Measurements from ENCODE around the gene HCFC2. TPM values are rescaled to one million over a fixed set of nuclear protein-coding genes. Genes with fewer than 3 reads are reported as not detected.

The HCFC2 gene
- total and polyA plus RNA-seq, 9 of the 15 experiments (the other 6 are each of a cell fraction or from before 2014, with no cell fraction given), result 1.2 to 6.5 (median 3.8) TPM

- peak; percentile 13; the same call in 1 of the 2 replicates for TF ChIP-seq TEAD4 (IDR thresholded peaks at IDR 0.05; ENCODE audit: low read length)
- no peak for TF ChIP-seq TEAD4 (CRISPR knock-in tag; IDR thresholded peaks at IDR 0.05; ENCODE audit: borderline replicate concordance)
- TF ChIP-seq ARID1B (IDR thresholded peaks at IDR 0.05), result peak; percentile 48
- no peak for TF ChIP-seq HDAC2 (IDR thresholded peaks at IDR 0.05)
- no peak for TF ChIP-seq ZNF12 (CRISPR knock-in tag; IDR thresholded peaks at IDR 0.05)
- no peak for TF ChIP-seq SAFB (IDR thresholded peaks at IDR 0.05; ENCODE audit: borderline replicate concordance, low read depth, low read length)
- no peak for TF ChIP-seq ZNF764 (CRISPR knock-in tag; IDR thresholded peaks at IDR 0.05; ENCODE audit: low read depth)
- TF ChIP-seq SPI1 (IDR thresholded peaks at IDR 0.05; ENCODE audit: borderline replicate concordance, low read depth, low read length), result peak; percentile 99
- no peak for TF ChIP-seq DIDO1 (tag; IDR thresholded peaks at IDR 0.05; ENCODE audit: low read depth)
- no peak for TF ChIP-seq CTCF (IDR thresholded peaks at IDR 0.05 in 2 of 3, conservative IDR thresholded peaks at IDR 0.05 in 1 of 3; ENCODE audit: insufficient read depth in 2 of 3, low read depth in 1 of 3, low read length in 3 of 3)
- TF ChIP-seq ZNF584 (CRISPR knock-in tag; IDR thresholded peaks at IDR 0.05; ENCODE audit: low read depth), result no peak
- 0 out of 2 replicates have a peak, but pooled peaks have one; percentile 52 for TF ChIP-seq SOX6 (IDR thresholded peaks at IDR 0.05)
- no peak for TF ChIP-seq ZFP36 (IDR thresholded peaks at IDR 0.05; ENCODE audit: low read depth, low read length, partially characterized antibody)
- no peak for TF ChIP-seq EP300 (IDR thresholded peaks at IDR 0.05; ENCODE audit: low read length)
- no peak for TF ChIP-seq RFX7 (CRISPR knock-in tag; IDR thresholded peaks at IDR 0.05)
- no peak for TF ChIP-seq TFAP4 (CRISPR knock-in tag; IDR thresholded peaks at IDR 0.05; ENCODE audit: borderline replicate concordance)
- peak; percentile 82 for TF ChIP-seq PKNOX1 (IDR thresholded peaks at IDR 0.05)
- no peak for TF ChIP-seq ARID3B (CRISPR knock-in tag; IDR thresholded peaks at IDR 0.05; ENCODE audit: borderline replicate concordance)
- no peak for TF ChIP-seq SRSF9 (IDR thresholded peaks at IDR 0.05; ENCODE audit: borderline replicate concordance, low read depth, low read length)
- no peak for TF ChIP-seq ZNF124 (CRISPR knock-in tag; IDR thresholded peaks at IDR 0.05)
- TF ChIP-seq ATF7 (IDR thresholded peaks at IDR 0.05), result no peak
- TF ChIP-seq NR2C1 (IDR thresholded peaks at IDR 0.05), result no peak
- no peak for TF ChIP-seq NR2C1 (tag; IDR thresholded peaks at IDR 0.05)
- no peak for TF ChIP-seq DNMT1 (IDR thresholded peaks at IDR 0.05)
Observed at GRCh38 chr12:104106965-104107364, 42.6 kb downstream of the HCFC2 start (continued).
